GM12873 (cell line): Measurements from ENCODE around the gene CCR6.

Experiments used
- CTCF ChIP-seq: IDR thresholded peaks from 2 replicates; pipeline ENCODE4 v1.5.1; 2012; ENCODE audit warnings: low read depth, mild to moderate bottlenecking, moderate library complexity, low read length, control low read depth; ENCODE audit not compliant: insufficient read depth; ENCODE audit errors: missing control alignments

CCR6 gene

GRCh38 chr6:167140589-167141474, 17.9 kb downstream of the CCR6 start:
- peak; percentile 17 for TF ChIP-seq CTCF

GRCh38 chr6:167141667-167142432, 19.0 kb downstream of the CCR6 start:
- peak; percentile 94 for TF ChIP-seq CTCF

DNA sequence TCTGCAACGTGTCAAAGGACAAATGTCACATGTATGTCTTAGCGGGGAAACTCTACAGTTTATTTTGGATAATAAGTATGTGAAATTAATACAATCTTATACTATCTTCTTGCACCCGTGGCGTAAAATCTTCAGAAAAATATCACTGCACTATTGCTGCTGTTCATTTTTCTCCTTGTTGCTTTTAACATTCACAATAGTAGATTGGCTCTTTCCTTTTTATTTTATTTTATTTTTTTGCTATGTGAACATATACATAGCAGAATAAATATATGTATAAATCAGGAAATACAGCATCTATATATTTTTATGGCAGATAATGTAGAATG, 19.5 kb downstream of the CCR6 start:
- TF ChIP-seq CTCF: no peak

DNA sequence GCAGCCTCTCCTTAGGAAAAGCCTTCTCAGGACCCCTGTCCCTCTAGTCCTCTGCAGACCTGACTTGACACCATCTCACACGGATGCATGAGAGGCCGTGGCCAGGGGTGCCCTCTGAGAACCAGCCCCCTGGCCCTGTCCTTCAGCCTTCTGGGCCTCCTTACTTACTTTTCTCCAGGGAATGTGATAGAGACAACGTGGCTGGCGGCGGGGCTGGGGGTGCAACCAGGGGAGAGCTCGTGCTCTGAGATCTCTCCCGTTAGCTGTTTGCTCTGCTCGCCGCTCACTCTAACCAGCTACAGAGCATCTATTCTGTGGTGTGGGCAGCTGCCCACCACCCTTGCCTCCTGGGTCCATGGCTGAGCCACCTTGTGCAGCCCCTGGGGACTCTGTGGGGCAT, 20.1 kb downstream of the CCR6 start:
- TF ChIP-seq CTCF: no peak

GRCh38 chr6:167145461-167145860, 22.6 kb downstream of the CCR6 start:
- TF ChIP-seq CTCF: no peak

GRCh38 chr6:167146135-167146534, 23.2 kb downstream of the CCR6 start:
- no peak for TF ChIP-seq CTCF

DNA sequence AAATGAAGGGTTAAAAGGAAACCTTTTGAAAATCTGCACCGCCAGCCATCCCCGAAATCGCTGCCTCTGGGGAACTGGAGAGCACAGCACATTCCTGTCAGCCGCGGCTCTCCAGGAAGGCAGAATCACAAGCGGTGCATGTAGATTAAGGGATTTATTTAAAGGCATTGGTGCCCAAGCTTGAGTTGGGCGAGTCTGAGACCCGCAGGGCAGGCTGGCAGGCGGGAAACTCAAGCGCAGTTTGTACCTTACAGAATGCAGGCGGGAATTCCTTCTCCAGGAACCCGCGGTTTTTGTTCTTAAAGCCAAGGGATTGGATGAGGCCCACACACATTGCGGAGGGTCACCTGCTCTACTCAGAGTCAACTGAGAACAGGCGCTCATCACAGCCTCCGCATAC, 24.1 kb downstream of the CCR6 start:
- TF ChIP-seq CTCF: no peak
